ENCODE results near the gene PRKCH.

PRKCH gene

GRCh38 chr14:61516118-61516743, 194.9 kb downstream of the PRKCH start:
- H3K27ac ChIP-seq (ENCODE audit: low read length): no peak overlapping the region
- H3K4me1 ChIP-seq (ENCODE audit: insufficient read depth, low read length): no peaks in the 10 kb centered on the region
- H3K4me3 ChIP-seq (ENCODE audit: low read length): no peak overlapping the region
- no peaks in the 10 kb centered on the region for H3K9me3 ChIP-seq (ENCODE audit: insufficient read depth, low read depth, low read length)
- no peaks in the 10 kb centered on the region for H3K36me3 ChIP-seq (ENCODE audit: insufficient read depth, low read depth, low read length)
- no peaks in the 10 kb centered on the region for H3K27me3 ChIP-seq (ENCODE audit: insufficient read depth, low read length)
- no peak overlapping the region for H3K9ac ChIP-seq (ENCODE audit: low read depth, low read length)

GRCh38 chr14:61516964-61517653, 195.7 kb downstream of the PRKCH start:
- H3K4me1 ChIP-seq (ENCODE audit: insufficient read depth, low read length): no peaks in the 10 kb centered on the region
- H3K4me3 ChIP-seq (ENCODE audit: low read length): no peak overlapping the region
- H3K27me3 ChIP-seq (ENCODE audit: insufficient read depth, low read length): no peaks in the 10 kb centered on the region
- no peak overlapping the region for H3K27ac ChIP-seq (ENCODE audit: low read length)
- H3K9ac ChIP-seq (ENCODE audit: low read depth, low read length): no peak overlapping the region
- H3K9me3 ChIP-seq (ENCODE audit: insufficient read depth, low read depth, low read length): no peaks in the 10 kb centered on the region
- no peaks in the 10 kb centered on the region for H3K36me3 ChIP-seq (ENCODE audit: insufficient read depth, low read depth, low read length)

- no peak overlapping the region for H3K27ac ChIP-seq (ENCODE audit: low read length)
- H3K4me1 ChIP-seq (ENCODE audit: insufficient read depth, low read length): no peaks in the 10 kb centered on the region
Measured at GRCh38 chr14:61517911-61518384, 196.6 kb downstream of the PRKCH start.

GRCh38 chr14:61518403-61518802, 197.0 kb downstream of the PRKCH start:
- no peaks in the 10 kb centered on the region for H3K27me3 ChIP-seq (ENCODE audit: insufficient read depth, low read length)
- no peak overlapping the region for H3K27ac ChIP-seq (ENCODE audit: low read length)
- H3K4me1 ChIP-seq (ENCODE audit: insufficient read depth, low read length): no peaks in the 10 kb centered on the region
- no peak overlapping the region for H3K9ac ChIP-seq (ENCODE audit: low read depth, low read length)
- H3K9me3 ChIP-seq (ENCODE audit: insufficient read depth, low read depth, low read length): no peaks in the 10 kb centered on the region
- no peak overlapping the region for H3K4me3 ChIP-seq (ENCODE audit: low read length)
- H3K36me3 ChIP-seq (ENCODE audit: insufficient read depth, low read depth, low read length): no peaks in the 10 kb centered on the region

More at GRCh38 chr14:61517911-61518384, 196.6 kb downstream of the PRKCH start:
- H3K27me3 ChIP-seq (ENCODE audit: insufficient read depth, low read length): no peaks in the 10 kb centered on the region
- H3K4me3 ChIP-seq (ENCODE audit: low read length): no peak overlapping the region
- no peak overlapping the region for H3K9ac ChIP-seq (ENCODE audit: low read depth, low read length)
- no peaks in the 10 kb centered on the region for H3K9me3 ChIP-seq (ENCODE audit: insufficient read depth, low read depth, low read length)
- H3K36me3 ChIP-seq (ENCODE audit: insufficient read depth, low read depth, low read length): no peaks in the 10 kb centered on the region

- no peak overlapping the region for H3K9ac ChIP-seq (ENCODE audit: low read depth, low read length)
- H3K27ac ChIP-seq (ENCODE audit: low read length): no peak overlapping the region
- no peaks in the 10 kb centered on the region for H3K36me3 ChIP-seq (ENCODE audit: insufficient read depth, low read depth, low read length)
- no peaks in the 10 kb centered on the region for H3K27me3 ChIP-seq (ENCODE audit: insufficient read depth, low read length)
- H3K4me1 ChIP-seq (ENCODE audit: insufficient read depth, low read length): peaks cover 3% of the 10 kb centered on the region; the same call in 1 of the 2 replicates
- H3K9me3 ChIP-seq (ENCODE audit: insufficient read depth, low read depth, low read length): no peaks in the 10 kb centered on the region
- H3K4me3 ChIP-seq (ENCODE audit: low read length): no peak overlapping the region
Measured at GRCh38 chr14:61519106-61519505, 197.7 kb downstream of the PRKCH start.

- Histone ChIP-seq H3K9ac (ENCODE audit: low read depth, low read length) (no peak overlapping the region), H3K36me3 (ENCODE audit: insufficient read depth, low read depth, low read length) (no peaks in the 10 kb centered on the region), H3K27ac (ENCODE audit: low read length) (no peak overlapping the region), H3K27me3 (ENCODE audit: insufficient read depth, low read length) (no peaks in the 10 kb centered on the region), H3K4me1 (ENCODE audit: insufficient read depth, low read length) (peaks cover 9% of the 10 kb centered on the region; the same call in 1 of the 2 replicates), H3K9me3 (ENCODE audit: insufficient read depth, low read depth, low read length) (no peaks in the 10 kb centered on the region), H3K4me3 (ENCODE audit: low read length) (no peak overlapping the region)
Measured at GRCh38 chr14:61519735-61520134, 198.4 kb downstream of the PRKCH start.

- Histone ChIP-seq H3K4me1 (ENCODE audit: insufficient read depth, low read length) (peaks cover 10% of the 10 kb centered on the region; the same call in 1 of the 2 replicates), H3K27me3 (ENCODE audit: insufficient read depth, low read length) (no peaks in the 10 kb centered on the region), H3K4me3 (ENCODE audit: low read length) (no peak overlapping the region)
Measured at GRCh38 chr14:61520576-61520975, 199.2 kb downstream of the PRKCH start.

GRCh38 chr14:61521773-61522172, 200.4 kb downstream of the PRKCH start:
- Histone ChIP-seq H3K36me3 (ENCODE audit: insufficient read depth, low read depth, low read length) (no peaks in the 10 kb centered on the region), H3K27ac (ENCODE audit: low read length) (no peak overlapping the region), H3K9ac (ENCODE audit: low read depth, low read length) (no peak overlapping the region), H3K27me3 (ENCODE audit: insufficient read depth, low read length) (no peaks in the 10 kb centered on the region), H3K4me3 (ENCODE audit: low read length) (no peak overlapping the region), H3K4me1 (ENCODE audit: insufficient read depth, low read length) (peaks cover 10% of the 10 kb centered on the region; the same call in 1 of the 2 replicates), H3K9me3 (ENCODE audit: insufficient read depth, low read depth, low read length) (no peaks in the 10 kb centered on the region)

More at GRCh38 chr14:61520576-61520975, 199.2 kb downstream of the PRKCH start:
- H3K27ac ChIP-seq (ENCODE audit: low read length): no peak overlapping the region
- H3K9me3 ChIP-seq (ENCODE audit: insufficient read depth, low read depth, low read length): no peaks in the 10 kb centered on the region
- no peaks in the 10 kb centered on the region for H3K36me3 ChIP-seq (ENCODE audit: insufficient read depth, low read depth, low read length)
- no peak overlapping the region for H3K9ac ChIP-seq (ENCODE audit: low read depth, low read length)

- Histone ChIP-seq H3K36me3 (ENCODE audit: insufficient read depth, low read depth, low read length) (no peaks in the 10 kb centered on the region), H3K4me1 (ENCODE audit: insufficient read depth, low read length) (peaks cover 10% of the 10 kb centered on the region; the same call in 1 of the 2 replicates), H3K4me3 (ENCODE audit: low read length) (no peak overlapping the region), H3K27me3 (ENCODE audit: insufficient read depth, low read length) (no peaks in the 10 kb centered on the region), H3K9me3 (ENCODE audit: insufficient read depth, low read depth, low read length) (no peaks in the 10 kb centered on the region), H3K9ac (ENCODE audit: low read depth, low read length) (no peak overlapping the region), H3K27ac (ENCODE audit: low read length) (peak overlapping the region; percentile 25)
Measured at GRCh38 chr14:61523751-61524150, 202.4 kb downstream of the PRKCH start.

- no peaks in the 10 kb centered on the region for H3K27me3 ChIP-seq (ENCODE audit: insufficient read depth, low read length)
- H3K4me1 ChIP-seq (ENCODE audit: insufficient read depth, low read length): peaks cover 10% of the 10 kb centered on the region; the same call in 1 of the 2 replicates
- H3K27ac ChIP-seq (ENCODE audit: low read length): peak overlapping the region; percentile 25
- no peaks in the 10 kb centered on the region for H3K9me3 ChIP-seq (ENCODE audit: insufficient read depth, low read depth, low read length)
- no peak overlapping the region for H3K9ac ChIP-seq (ENCODE audit: low read depth, low read length)
- no peak overlapping the region for H3K4me3 ChIP-seq (ENCODE audit: low read length)
- no peaks in the 10 kb centered on the region for H3K36me3 ChIP-seq (ENCODE audit: insufficient read depth, low read depth, low read length)
Measured at GRCh38 chr14:61524211-61524806, 202.9 kb downstream of the PRKCH start.

- Histone ChIP-seq H3K4me1 (ENCODE audit: insufficient read depth, low read length) (peaks cover 10% of the 10 kb centered on the region; the same call in 1 of the 2 replicates), H3K9me3 (ENCODE audit: insufficient read depth, low read depth, low read length) (no peaks in the 10 kb centered on the region), H3K27me3 (ENCODE audit: insufficient read depth, low read length) (no peaks in the 10 kb centered on the region), H3K36me3 (ENCODE audit: insufficient read depth, low read depth, low read length) (no peaks in the 10 kb centered on the region), H3K27ac (ENCODE audit: low read length) (no peak overlapping the region), H3K4me3 (ENCODE audit: low read length) (no peak overlapping the region), H3K9ac (ENCODE audit: low read depth, low read length) (no peak overlapping the region)
Measured at GRCh38 chr14:61524936-61525292, 203.5 kb downstream of the PRKCH start.

Data from iPS-20b (cell line).